ENCODE results near the gene ZNF341. TPM values are rescaled to one million over a fixed set of nuclear protein-coding genes. Genes with fewer than 3 reads are reported as not detected.
A peak's percentile ranks its signal among the peaks of the same experiment; 100 is the strongest.

ZNF341 gene
- total RNA-seq, 2 experiments from 2014 or later: 5.8 to 6.8 TPM

- intact Hi-C loops (cut with micrococcal nuclease): loop anchor here (1.0 to 5.0 kb wide), 4 partner anchors 32 to 865 kb away; partner anchors contain the start of genes ACTL10 and PIGU
- peaks cover 52% of the 10 kb centered on the region for H3K4me1 Mint-ChIP-seq (ENCODE audit: low read depth)
These were observed 80.5 kb downstream of the ZNF341 start for GRCh38 chr20:33812152-33812849.

GRCh38 chr20:33812908-33813462 is 81.2 kb downstream of the ZNF341 start:
- H3K9me3 Mint-ChIP-seq: no peaks in the 10 kb centered on the region
- intact Hi-C loops (cut with micrococcal nuclease): loop anchor here (1.0 to 5.0 kb wide), 4 partner anchors 31 to 864 kb away; partner anchors contain the start of genes ACTL10 and PIGU
- peaks cover 16% of the 10 kb centered on the region for H3K36me3 Mint-ChIP-seq (ENCODE audit: low read depth)

More at GRCh38 chr20:33812152-33812849, 80.5 kb downstream of the ZNF341 start:
- H3K4me3 Mint-ChIP-seq: peak overlapping the region; percentile 87
- peaks cover 16% of the 10 kb centered on the region for H3K36me3 Mint-ChIP-seq (ENCODE audit: low read depth)
- CTCF ChIA-PET: interaction anchor here (1.4 kb wide), 1 partner anchor 40 kb away, joined by 4 read pairs; no protein-coding TSS in a partner anchor
- peak overlapping the region; percentile 87 for H3K27ac Mint-ChIP-seq
- H3K9me3 Mint-ChIP-seq: no peaks in the 10 kb centered on the region
- DNase-seq: peak; percentile 63
- no peaks in the 10 kb centered on the region for H3K27me3 Mint-ChIP-seq (ENCODE audit: low read depth)

GRCh38 chr20:33814238-33814712 is 82.5 kb downstream of the ZNF341 start:
- Mint-ChIP-seq H3K4me3 (no peak overlapping the region), H3K27me3 (ENCODE audit: low read depth) (no peaks in the 10 kb centered on the region), H3K9me3 (no peaks in the 10 kb centered on the region), H3K27ac (peak overlapping the region; percentile 42), H3K36me3 (ENCODE audit: low read depth) (peaks cover 16% of the 10 kb centered on the region), H3K4me1 (ENCODE audit: low read depth) (peaks cover 69% of the 10 kb centered on the region)
- peak; percentile 57 for DNase-seq
- intact Hi-C loops (cut with micrococcal nuclease): loop anchor here (5.0 kb wide), 2 partner anchors 147 to 863 kb away; partner anchors contain the start of genes ACTL10 and PIGU
- CTCF ChIA-PET: interaction anchor here (0.9 to 1.9 kb wide), 2 partner anchors 22 to 315 kb away, joined by 3 to 8 read pairs; no protein-coding TSS in a partner anchor

More at GRCh38 chr20:33812908-33813462, 81.2 kb downstream of the ZNF341 start:
- H3K27ac Mint-ChIP-seq: peak overlapping the region; percentile 87
- DNase-seq: no peak
- CTCF ChIA-PET: interaction anchor here (1.2 to 1.4 kb wide), 2 partner anchors 10 to 39 kb away, joined by 3 to 4 read pairs; no protein-coding TSS in a partner anchor
- H3K4me3 Mint-ChIP-seq: peak overlapping the region; percentile 87
- H3K4me1 Mint-ChIP-seq (ENCODE audit: low read depth): peaks cover 59% of the 10 kb centered on the region
- no peaks in the 10 kb centered on the region for H3K27me3 Mint-ChIP-seq (ENCODE audit: low read depth)

- CTCF ChIA-PET: interaction anchor here (0.7 kb wide), 1 partner anchor 25 kb away, joined by 3 read pairs; no protein-coding TSS in a partner anchor
- peaks cover 76% of the 10 kb centered on the region for H3K4me1 Mint-ChIP-seq (ENCODE audit: low read depth)
- no peak overlapping the region for H3K4me3 Mint-ChIP-seq
- H3K27ac Mint-ChIP-seq: no peak overlapping the region
- no peak for DNase-seq
- peaks cover 18% of the 10 kb centered on the region for H3K36me3 Mint-ChIP-seq (ENCODE audit: low read depth)
- intact Hi-C loops (cut with micrococcal nuclease): no loop called here
- H3K9me3 Mint-ChIP-seq: no peaks in the 10 kb centered on the region
- no peaks in the 10 kb centered on the region for H3K27me3 Mint-ChIP-seq (ENCODE audit: low read depth)
These were observed 83.9 kb downstream of the ZNF341 start for GRCh38 chr20:33815671-33816070.

- CTCF ChIA-PET: interaction anchor here (0.7 kb wide), 1 partner anchor 24 kb away, joined by 3 read pairs; no protein-coding TSS in a partner anchor
- Mint-ChIP-seq H3K9me3 (no peaks in the 10 kb centered on the region), H3K27me3 (ENCODE audit: low read depth) (no peaks in the 10 kb centered on the region), H3K4me3 (no peak overlapping the region), H3K4me1 (ENCODE audit: low read depth) (peaks cover 74% of the 10 kb centered on the region), H3K36me3 (ENCODE audit: low read depth) (peaks cover 17% of the 10 kb centered on the region), H3K27ac (no peak overlapping the region)
- DNase-seq: no peak
- intact Hi-C loops (cut with micrococcal nuclease): no loop called here
These were observed 84.4 kb downstream of the ZNF341 start for GRCh38 chr20:33816191-33816590.

GRCh38 chr20:33817411-33817810 is 85.6 kb downstream of the ZNF341 start:
- Mint-ChIP-seq H3K4me3 (no peak overlapping the region), H3K4me1 (ENCODE audit: low read depth) (peaks cover 80% of the 10 kb centered on the region), H3K9me3 (no peaks in the 10 kb centered on the region), H3K36me3 (ENCODE audit: low read depth) (peaks cover 15% of the 10 kb centered on the region), H3K27me3 (ENCODE audit: low read depth) (no peaks in the 10 kb centered on the region), H3K27ac (no peak overlapping the region)
- CTCF ChIA-PET: no interaction called here
- DNase-seq: no peak
- intact Hi-C loops (cut with micrococcal nuclease): no loop called here

- Mint-ChIP-seq H3K4me3 (no peak overlapping the region), H3K9me3 (no peaks in the 10 kb centered on the region), H3K4me1 (ENCODE audit: low read depth) (peaks cover 76% of the 10 kb centered on the region), H3K36me3 (ENCODE audit: low read depth) (peaks cover 5% of the 10 kb centered on the region), H3K27ac (no peak overlapping the region), H3K27me3 (ENCODE audit: low read depth) (no peaks in the 10 kb centered on the region)
- CTCF ChIA-PET: interaction anchor here (1.1 to 2.5 kb wide), 2 partner anchors 25 to 28 kb away, joined by 4 to 8 read pairs; no protein-coding TSS in a partner anchor
- intact Hi-C loops (cut with micrococcal nuclease): no loop called here
- DNase-seq: no peak
These were observed 87.7 kb downstream of the ZNF341 start for GRCh38 chr20:33819456-33819855.

- intact Hi-C loops (cut with micrococcal nuclease): no loop called here
- Mint-ChIP-seq H3K36me3 (ENCODE audit: low read depth) (peaks cover 2% of the 10 kb centered on the region), H3K4me1 (ENCODE audit: low read depth) (peaks cover 79% of the 10 kb centered on the region), H3K9me3 (no peaks in the 10 kb centered on the region), H3K27ac (no peak overlapping the region), H3K4me3 (no peak overlapping the region), H3K27me3 (ENCODE audit: low read depth) (no peaks in the 10 kb centered on the region)
- CTCF ChIA-PET: interaction anchor here (2.5 kb wide), 1 partner anchor 26 kb away, joined by 8 read pairs; no protein-coding TSS in a partner anchor
- no peak for DNase-seq
These were observed 88.6 kb downstream of the ZNF341 start for GRCh38 chr20:33820362-33820761.

- H3K27ac Mint-ChIP-seq: no peak overlapping the region
- no peak overlapping the region for H3K4me3 Mint-ChIP-seq
- no peak for DNase-seq
- CTCF ChIA-PET: interaction anchor here (1.2 kb wide), 1 partner anchor 42 kb away, joined by 4 read pairs; no protein-coding TSS in a partner anchor
- no peaks in the 10 kb centered on the region for H3K27me3 Mint-ChIP-seq (ENCODE audit: low read depth)
- no peaks in the 10 kb centered on the region for H3K9me3 Mint-ChIP-seq
- intact Hi-C loops (cut with micrococcal nuclease): no loop called here
- H3K4me1 Mint-ChIP-seq (ENCODE audit: low read depth): peaks cover 79% of the 10 kb centered on the region
- peaks cover 2% of the 10 kb centered on the region for H3K36me3 Mint-ChIP-seq (ENCODE audit: low read depth)
These were observed 89.6 kb downstream of the ZNF341 start for GRCh38 chr20:33821270-33821836.

- Mint-ChIP-seq H3K4me3 (no peak overlapping the region), H3K4me1 (ENCODE audit: low read depth) (peaks cover 80% of the 10 kb centered on the region), H3K27me3 (ENCODE audit: low read depth) (no peaks in the 10 kb centered on the region), H3K36me3 (ENCODE audit: low read depth) (peaks cover 2% of the 10 kb centered on the region), H3K9me3 (no peaks in the 10 kb centered on the region), H3K27ac (no peak overlapping the region)
- intact Hi-C loops (cut with micrococcal nuclease): no loop called here
- CTCF ChIA-PET: interaction anchor here (0.7 to 1.6 kb wide), 4 partner anchors 9 to 189 kb away, joined by 3 to 5 read pairs (median 4); no protein-coding TSS in a partner anchor
- no peak for DNase-seq
These were observed 90.6 kb downstream of the ZNF341 start for GRCh38 chr20:33822423-33822822.

- no peak overlapping the region for H3K27ac Mint-ChIP-seq
- intact Hi-C loops (cut with micrococcal nuclease): no loop called here
These were observed 91.2 kb downstream of the ZNF341 start for GRCh38 chr20:33822991-33823390.

GRCh38 chr20:33824852-33825251 is 93.1 kb downstream of the ZNF341 start:
- Mint-ChIP-seq H3K36me3 (ENCODE audit: low read depth) (no peaks in the 10 kb centered on the region), H3K27me3 (ENCODE audit: low read depth) (no peaks in the 10 kb centered on the region), H3K27ac (no peak overlapping the region), H3K9me3 (no peaks in the 10 kb centered on the region), H3K4me3 (no peak overlapping the region), H3K4me1 (ENCODE audit: low read depth) (peaks cover 74% of the 10 kb centered on the region)
- CTCF ChIA-PET: interaction anchor here (1.2 to 2.2 kb wide), 2 partner anchors 33 to 91 kb away, joined by 3 to 7 read pairs; no protein-coding TSS in a partner anchor
- DNase-seq: no peak
- intact Hi-C loops (cut with micrococcal nuclease): no loop called here

More at GRCh38 chr20:33822991-33823390, 91.2 kb downstream of the ZNF341 start:
- DNase-seq: no peak
- Mint-ChIP-seq H3K27me3 (ENCODE audit: low read depth) (no peaks in the 10 kb centered on the region), H3K4me3 (no peak overlapping the region), H3K4me1 (ENCODE audit: low read depth) (peaks cover 79% of the 10 kb centered on the region), H3K9me3 (no peaks in the 10 kb centered on the region), H3K36me3 (ENCODE audit: low read depth) (peaks cover 2% of the 10 kb centered on the region)
- CTCF ChIA-PET: interaction anchor here (0.7 to 1.6 kb wide), 3 partner anchors 10 to 189 kb away, joined by 3 to 5 read pairs (median 3); no protein-coding TSS in a partner anchor

Data from activated naive CD4-positive, alpha-beta T cell treated with anti-CD3 and anti-CD28 coated beads for 36 hours (primary cell).